ENCODE data around the gene ROR1. TPM values are rescaled to one million over a fixed set of nuclear protein-coding genes. Genes with fewer than 3 reads are reported as not detected.
A peak's percentile ranks its signal among the peaks of the same experiment; 100 is the strongest.

Gene ROR1
- total RNA-seq, 1 donor from 2014 or later: 131 TPM

- no peak for DNase-seq (ENCODE audit: low spot score)
- Mint-ChIP-seq H3K36me3 (ENCODE audit: low read depth) (peaks cover 11% of the 10 kb centered on the region), H3K4me1 (ENCODE audit: low read depth) (peaks cover 84% of the 10 kb centered on the region), H3K9me3 (ENCODE audit: low read depth) (peaks cover 12% of the 10 kb centered on the region), H3K27ac (ENCODE audit: unreplicated experiment) (peak overlapping the region; percentile 92), H3K27me3 (ENCODE audit: low read depth) (no peaks in the 10 kb centered on the region), H3K4me3 (ENCODE audit: unreplicated experiment) (peak overlapping the region; percentile 26)
- TF ChIP-seq CTCF (IDR thresholded peaks at IDR 0.05): no peak
These were observed 195.7 kb downstream of the ROR1 start for GRCh38 chr1:63969441-63969901.

- DNase-seq (ENCODE audit: low spot score): no peak
- peak overlapping the region; percentile 79 for H3K27ac Mint-ChIP-seq (ENCODE audit: unreplicated experiment)
- H3K36me3 Mint-ChIP-seq (ENCODE audit: low read depth): peaks cover 13% of the 10 kb centered on the region
- no peak for TF ChIP-seq CTCF (IDR thresholded peaks at IDR 0.05)
- no peak overlapping the region for H3K4me3 Mint-ChIP-seq (ENCODE audit: unreplicated experiment)
- H3K9me3 Mint-ChIP-seq (ENCODE audit: low read depth): peaks cover 12% of the 10 kb centered on the region
- no peaks in the 10 kb centered on the region for H3K27me3 Mint-ChIP-seq (ENCODE audit: low read depth)
- H3K4me1 Mint-ChIP-seq (ENCODE audit: low read depth): peaks cover 87% of the 10 kb centered on the region
These were observed 197.7 kb downstream of the ROR1 start for GRCh38 chr1:63971557-63971956.

GRCh38 chr1:63973005-63973419 lies 199.2 kb downstream of the ROR1 start:
- DNase-seq (ENCODE audit: low spot score): no peak
- peaks cover 83% of the 10 kb centered on the region for H3K4me1 Mint-ChIP-seq (ENCODE audit: low read depth)
- H3K4me3 Mint-ChIP-seq (ENCODE audit: unreplicated experiment): no peak overlapping the region
- H3K27me3 Mint-ChIP-seq (ENCODE audit: low read depth): no peaks in the 10 kb centered on the region
- H3K27ac Mint-ChIP-seq (ENCODE audit: unreplicated experiment): peak overlapping the region; percentile 81
- no peak for TF ChIP-seq CTCF (IDR thresholded peaks at IDR 0.05)
- peaks cover 12% of the 10 kb centered on the region for H3K9me3 Mint-ChIP-seq (ENCODE audit: low read depth)
- peaks cover 17% of the 10 kb centered on the region for H3K36me3 Mint-ChIP-seq (ENCODE audit: low read depth)

GRCh38 chr1:63974966-63975365 lies 201.1 kb downstream of the ROR1 start:
- Mint-ChIP-seq H3K36me3 (ENCODE audit: low read depth) (peaks cover 14% of the 10 kb centered on the region), H3K4me3 (ENCODE audit: unreplicated experiment) (no peak overlapping the region)

GRCh38 chr1:63975481-63975880 lies 201.7 kb downstream of the ROR1 start:
- peaks cover 5% of the 10 kb centered on the region for H3K9me3 Mint-ChIP-seq (ENCODE audit: low read depth)
- no peak overlapping the region for H3K4me3 Mint-ChIP-seq (ENCODE audit: unreplicated experiment)
- H3K36me3 Mint-ChIP-seq (ENCODE audit: low read depth): peaks cover 13% of the 10 kb centered on the region
- peaks cover 71% of the 10 kb centered on the region for H3K4me1 Mint-ChIP-seq (ENCODE audit: low read depth)
- no peaks in the 10 kb centered on the region for H3K27me3 Mint-ChIP-seq (ENCODE audit: low read depth)
- DNase-seq (ENCODE audit: low spot score): no peak
- TF ChIP-seq CTCF (IDR thresholded peaks at IDR 0.05): no peak
- H3K27ac Mint-ChIP-seq (ENCODE audit: unreplicated experiment): peak overlapping the region; percentile 77

More at GRCh38 chr1:63974966-63975365, 201.1 kb downstream of the ROR1 start:
- Mint-ChIP-seq H3K27me3 (ENCODE audit: low read depth) (no peaks in the 10 kb centered on the region), H3K4me1 (ENCODE audit: low read depth) (peaks cover 76% of the 10 kb centered on the region), H3K9me3 (ENCODE audit: low read depth) (peaks cover 6% of the 10 kb centered on the region), H3K27ac (ENCODE audit: unreplicated experiment) (peak overlapping the region; percentile 77)
- TF ChIP-seq CTCF (IDR thresholded peaks at IDR 0.05): no peak
- DNase-seq (ENCODE audit: low spot score): no peak
